Large intestine (tissue), 3 donors: Measurements from ENCODE around the gene ALS2. TPM values are rescaled to one million over a fixed set of nuclear protein-coding genes. Genes with fewer than 3 reads are reported as not detected.
"Not testable (repeated sequence)": the region's sequence is repeated elsewhere in the genome, so short reads cannot be mapped to it uniquely, and the experiment has no call there.

Experiments used
- DNase-seq, 2 donors: peaks; one replicate each; pipeline versions ENCODE4 v3.0.0 to v3.0.0-alpha.2; 2013
- H3K27ac ChIP-seq: one replicate; pipeline ENCODE4 v1.5.1; 2013; ENCODE audit warnings: low read length
- H3K27me3 ChIP-seq: 2 replicates; pipeline ENCODE4 v1.6.1; 2013; ENCODE audit warnings: low read length; ENCODE audit not compliant: control insufficient read depth, insufficient read depth
- H3K36me3 ChIP-seq: 2 replicates; pipeline ENCODE4 v1.6.1; 2013; ENCODE audit warnings: low read length; ENCODE audit not compliant: control insufficient read depth, insufficient read depth
- H3K4me1 ChIP-seq: one replicate; pipeline ENCODE4 v1.6.1; 2013; ENCODE audit warnings: low read length; ENCODE audit not compliant: control insufficient read depth, insufficient read depth
- H3K4me3 ChIP-seq: one replicate; pipeline ENCODE4 v1.5.1; 2013; ENCODE audit warnings: low read length
- H3K9me3 ChIP-seq: one replicate; pipeline ENCODE4 v1.6.1; 2013; ENCODE audit warnings: mild to moderate bottlenecking, low read depth, low read length, moderate library complexity; ENCODE audit not compliant: control insufficient read depth
- WGBS: methylation state at CpG from one replicate; pipeline ENCODE4 v1.1.5; 2013; ENCODE audit warnings: low lambda C conversion rate; ENCODE audit not compliant: insufficient coverage; 5-methylcytosine and 5-hydroxymethylcytosine counted together
- polyA plus RNA-seq: library from polyadenylated mRNA; unstranded; fragments of 120-200 nt; gene quantifications from one replicate; pipeline ENCODE4 v1.2.1, GENCODE V29; 2013

Gene ALS2
- polyA plus RNA-seq, 1 donor: 29.8 TPM

GRCh38 chr2:201777869-201778268 lies 2.9 kb downstream of the ALS2 start:
- peak in 1 of 2 donors; percentile 17 for DNase-seq
- no peak overlapping the region for H3K4me3 ChIP-seq
- H3K27ac ChIP-seq: no peak overlapping the region
- no peaks in the 10 kb centered on the region for H3K9me3 ChIP-seq
- peaks cover 3% of the 10 kb centered on the region for H3K36me3 ChIP-seq
- H3K4me1 ChIP-seq: peaks cover 29% of the 10 kb centered on the region
- no peaks in the 10 kb centered on the region for H3K27me3 ChIP-seq

- no peak overlapping the region for H3K27ac ChIP-seq
- peaks cover 3% of the 10 kb centered on the region for H3K36me3 ChIP-seq
- no peak overlapping the region for H3K4me3 ChIP-seq
- H3K27me3 ChIP-seq: no peaks in the 10 kb centered on the region
- H3K9me3 ChIP-seq: no peaks in the 10 kb centered on the region
- H3K4me1 ChIP-seq: peaks cover 29% of the 10 kb centered on the region
- peak in 1 of 2 donors; percentile 35 for DNase-seq
Measured at GRCh38 chr2:201777043-201777442, 3.7 kb downstream of the ALS2 start.

GRCh38 chr2:201775326-201775725 lies 5.4 kb downstream of the ALS2 start:
- no peaks in the 10 kb centered on the region for H3K9me3 ChIP-seq
- no CpG with 5 or more reads among the region's 1 CpG for WGBS
- no peaks in the 10 kb centered on the region for H3K27me3 ChIP-seq
- peak overlapping the region; percentile 20 for H3K27ac ChIP-seq
- H3K4me1 ChIP-seq: peaks cover 32% of the 10 kb centered on the region
- peak in 1 of 2 donors; percentile 37 for DNase-seq
- peaks cover 3% of the 10 kb centered on the region for H3K36me3 ChIP-seq
- no peak overlapping the region for H3K4me3 ChIP-seq

- Histone ChIP-seq H3K36me3 (peaks cover 3% of the 10 kb centered on the region), H3K4me1 (peaks cover 32% of the 10 kb centered on the region)
- WGBS: 100% methylated on average over 1 of the region's 2 CpGs
Measured at GRCh38 chr2:201774546-201774945, 6.2 kb downstream of the ALS2 start.

GRCh38 chr2:201773990-201774389 lies 6.7 kb downstream of the ALS2 start:
- no peak for DNase-seq
- Histone ChIP-seq H3K27me3 (no peaks in the 10 kb centered on the region), H3K27ac (no peak overlapping the region), H3K4me1 (peaks cover 31% of the 10 kb centered on the region), H3K36me3 (peaks cover 3% of the 10 kb centered on the region), H3K9me3 (no peaks in the 10 kb centered on the region), H3K4me3 (no peak overlapping the region)
- no CpG with 5 or more reads among the region's 1 CpG for WGBS

More at GRCh38 chr2:201774546-201774945, 6.2 kb downstream of the ALS2 start:
- Histone ChIP-seq H3K4me3 (no peak overlapping the region), H3K9me3 (no peaks in the 10 kb centered on the region), H3K27me3 (no peaks in the 10 kb centered on the region), H3K27ac (no peak overlapping the region)
- DNase-seq: no peak

GRCh38 chr2:201769666-201770373 lies 10.9 kb downstream of the ALS2 start:
- no peaks in the 10 kb centered on the region for H3K9me3 ChIP-seq
- no peak for DNase-seq
- peaks cover 2% of the 10 kb centered on the region for H3K4me1 ChIP-seq
- no peak overlapping the region for H3K4me3 ChIP-seq
- H3K27me3 ChIP-seq: no peaks in the 10 kb centered on the region
- no CpG with 5 or more reads among the region's 4 CpGs for WGBS
- no peak overlapping the region for H3K27ac ChIP-seq
- H3K36me3 ChIP-seq: peaks cover 13% of the 10 kb centered on the region

- DNase-seq: no peak
- Histone ChIP-seq H3K4me3 (no peak overlapping the region), H3K27me3 (no peaks in the 10 kb centered on the region), H3K27ac (no peak overlapping the region), H3K4me1 (peaks cover 2% of the 10 kb centered on the region), H3K36me3 (peaks cover 15% of the 10 kb centered on the region), H3K9me3 (no peaks in the 10 kb centered on the region)
- 100% methylated on average over 1 of the region's 1 CpG for WGBS
Measured at GRCh38 chr2:201768918-201769317, 11.8 kb downstream of the ALS2 start.

- Histone ChIP-seq H3K4me3 (no peak overlapping the region), H3K9me3 (no peaks in the 10 kb centered on the region), H3K27me3 (no peaks in the 10 kb centered on the region), H3K27ac (no peak overlapping the region), H3K36me3 (peaks cover 34% of the 10 kb centered on the region), H3K4me1 (no peaks in the 10 kb centered on the region)
- DNase-seq: no peak
Measured at GRCh38 chr2:201765799-201766198, 14.9 kb downstream of the ALS2 start.

- not testable (repeated sequence) for H3K4me1 ChIP-seq, H3K4me3 ChIP-seq, H3K27me3 ChIP-seq, H3K27ac ChIP-seq, DNase-seq, H3K9me3 ChIP-seq
- 100% methylated on average over 3 of the region's 7 CpGs for WGBS
- peaks cover 36% of the 10 kb centered on the region for H3K36me3 ChIP-seq
Measured at GRCh38 chr2:201764469-201764868, 16.3 kb downstream of the ALS2 start.

GRCh38 chr2:201761101-201761500 lies 19.6 kb downstream of the ALS2 start:
- DNase-seq: no peak
- peaks cover 33% of the 10 kb centered on the region for H3K36me3 ChIP-seq
- H3K4me1 ChIP-seq: peaks cover 9% of the 10 kb centered on the region
- H3K27me3 ChIP-seq: no peaks in the 10 kb centered on the region
- no peak overlapping the region for H3K4me3 ChIP-seq
- no peaks in the 10 kb centered on the region for H3K9me3 ChIP-seq
- no CpG with 5 or more reads among the region's 4 CpGs for WGBS
- H3K27ac ChIP-seq: no peak overlapping the region

- Histone ChIP-seq H3K4me3 (no peak overlapping the region), H3K9me3 (no peaks in the 10 kb centered on the region), H3K27ac (no peak overlapping the region), H3K4me1 (peaks cover 9% of the 10 kb centered on the region), H3K36me3 (peaks cover 32% of the 10 kb centered on the region), H3K27me3 (no peaks in the 10 kb centered on the region)
- no peak for DNase-seq
- no CpG with 5 or more reads among the region's 1 CpG for WGBS
Measured at GRCh38 chr2:201759567-201759966, 21.2 kb downstream of the ALS2 start.
